ENCODE measurements around the gene FASTK.

The FASTK gene

GRCh38 chr7:151080522-151081169 is at the start of gene FASTK:
TSS of gene FASTK (minus strand) at chr7:151080809. CDS start at chr7:151080766, 43 bp downstream.
- peak; percentile 75 to 85 for DNase-seq

GRCh38 chr7:151129960-151130591 is 49.5 kb upstream of the FASTK start:
- no peak for DNase-seq

- DNase-seq: no peak
Observed at GRCh38 chr7:151129117-151129959, 48.7 kb upstream of the FASTK start.

GRCh38 chr7:151128716-151129115 is 48.1 kb upstream of the FASTK start:
- no peak for DNase-seq

DNA sequence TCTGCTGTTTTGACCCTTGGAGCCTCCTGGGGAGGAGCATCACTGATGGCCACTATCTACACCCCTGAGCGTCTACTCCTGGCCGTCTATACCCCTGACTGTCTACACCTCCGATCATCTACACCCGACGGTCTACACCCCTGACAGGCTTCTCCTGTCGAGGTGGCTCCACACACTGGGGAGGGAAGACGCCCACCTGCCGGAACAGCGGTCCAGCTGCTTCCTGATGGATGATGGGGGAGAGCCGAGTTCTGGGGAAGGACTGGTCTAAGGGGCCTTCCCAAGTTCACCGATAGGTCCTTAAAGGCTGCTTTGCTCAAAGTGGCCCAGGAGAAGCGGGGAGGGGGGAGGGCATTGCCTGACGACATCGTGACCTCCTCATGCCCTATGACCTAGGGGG is 47.5 kb upstream of the FASTK start:
- no peak for DNase-seq

GRCh38 chr7:151126491-151127137 is 46.0 kb upstream of the FASTK start:
- no peak for DNase-seq

GRCh38 chr7:151125846-151126481 is 45.4 kb upstream of the FASTK start:
- no peak for DNase-seq

- DNase-seq: no peak
Observed at GRCh38 chr7:151125470-151125845, 44.8 kb upstream of the FASTK start.

GRCh38 chr7:151124899-151125399 is 44.3 kb upstream of the FASTK start:
- DNase-seq: no peak

- DNase-seq: no peak
Observed at GRCh38 chr7:151124481-151124880, 43.9 kb upstream of the FASTK start.

- DNase-seq: peak; percentile 29 to 69
Observed at GRCh38 chr7:151123822-151124464, 43.3 kb upstream of the FASTK start.

- DNase-seq: no peak
Observed at GRCh38 chr7:151123158-151123821, 42.7 kb upstream of the FASTK start.

GRCh38 chr7:151122796-151123157 is 42.2 kb upstream of the FASTK start:
- DNase-seq: no peak

DNA sequence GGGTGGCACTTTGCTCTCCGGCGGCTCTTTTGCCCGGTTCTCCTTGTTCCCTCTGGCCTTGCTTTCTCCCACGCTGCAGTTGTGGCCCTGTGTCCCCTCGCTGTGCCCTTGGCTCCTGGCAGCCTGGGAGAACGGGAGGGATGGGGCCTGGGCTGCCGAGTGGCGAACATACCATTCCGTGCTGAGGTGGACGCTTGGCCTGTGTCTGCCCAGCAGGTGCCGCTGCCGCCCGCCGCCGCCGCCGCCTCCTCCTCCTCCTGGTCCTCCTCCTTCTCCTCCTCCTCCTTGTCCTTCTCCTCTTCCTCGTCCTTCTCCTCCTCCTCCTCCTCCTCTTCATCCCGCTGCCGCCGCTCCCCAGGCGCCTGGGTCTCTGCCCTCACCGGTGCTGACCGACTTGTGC is 41.7 kb upstream of the FASTK start:
- DNase-seq: no peak

DNA sequence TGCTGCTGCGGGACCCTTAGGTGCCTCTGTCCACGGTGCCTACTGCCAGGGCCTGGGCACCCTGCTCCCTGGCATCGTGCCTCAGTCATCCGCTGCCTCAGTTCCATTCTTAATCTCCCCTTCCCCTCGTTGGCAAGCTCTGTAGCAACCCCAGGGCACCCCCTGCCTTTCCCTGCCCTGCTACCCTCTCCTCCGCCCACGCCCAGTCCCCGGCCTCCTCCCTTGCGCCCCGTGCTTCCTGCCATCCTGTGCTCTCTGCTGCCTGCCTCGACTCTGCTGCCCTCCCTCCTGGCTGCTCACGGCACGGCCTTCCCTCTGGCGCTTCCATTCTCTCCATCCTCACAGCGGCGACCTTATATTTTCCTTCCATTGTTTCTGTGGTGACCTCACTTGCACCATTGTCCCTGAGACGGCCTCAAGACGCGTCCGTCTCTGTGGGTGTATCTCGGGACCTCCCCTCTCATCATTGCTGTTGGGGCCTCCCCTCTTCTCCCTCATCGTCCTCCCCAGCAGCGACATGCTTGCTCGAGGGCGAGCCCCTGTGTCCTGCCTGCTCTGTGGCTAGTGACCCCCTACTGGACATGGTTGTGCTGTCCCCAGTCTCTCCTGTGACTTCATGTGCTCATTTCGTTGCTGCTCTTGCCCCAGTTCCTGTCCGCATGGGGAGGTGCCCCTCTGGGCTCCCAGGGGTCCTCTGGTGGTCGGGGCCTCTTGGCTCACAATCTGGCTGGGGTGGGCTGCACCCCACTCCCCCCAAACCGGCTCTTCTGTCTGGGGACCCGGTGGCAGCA is 41.0 kb upstream of the FASTK start:
- DNase-seq: no peak

GRCh38 chr7:151120896-151121295 is 40.3 kb upstream of the FASTK start:
- DNase-seq: no peak

DNA sequence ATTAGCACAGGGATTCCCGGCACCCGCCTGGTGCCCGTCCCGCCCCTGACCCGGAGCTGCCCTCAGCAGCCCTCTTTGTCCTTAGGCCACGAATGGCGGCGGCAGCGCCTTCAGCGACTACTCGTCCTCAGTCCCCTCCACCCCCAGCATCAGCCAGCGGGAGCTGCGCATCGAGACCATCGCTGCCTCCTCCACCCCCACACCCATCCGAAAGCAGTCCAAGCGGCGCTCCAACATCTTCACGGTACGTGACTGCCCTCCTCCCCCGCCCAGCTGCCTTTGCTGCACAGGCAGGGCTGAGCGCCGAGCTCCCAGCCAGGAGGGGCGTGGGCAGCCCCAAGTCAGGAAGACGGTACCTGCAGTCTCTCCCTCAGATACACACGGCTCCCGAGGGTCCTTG is 39.3 kb upstream of the FASTK start:
- no peak for DNase-seq

- no peak for DNase-seq
Observed at GRCh38 chr7:151119055-151119415, 38.4 kb upstream of the FASTK start.

DNA sequence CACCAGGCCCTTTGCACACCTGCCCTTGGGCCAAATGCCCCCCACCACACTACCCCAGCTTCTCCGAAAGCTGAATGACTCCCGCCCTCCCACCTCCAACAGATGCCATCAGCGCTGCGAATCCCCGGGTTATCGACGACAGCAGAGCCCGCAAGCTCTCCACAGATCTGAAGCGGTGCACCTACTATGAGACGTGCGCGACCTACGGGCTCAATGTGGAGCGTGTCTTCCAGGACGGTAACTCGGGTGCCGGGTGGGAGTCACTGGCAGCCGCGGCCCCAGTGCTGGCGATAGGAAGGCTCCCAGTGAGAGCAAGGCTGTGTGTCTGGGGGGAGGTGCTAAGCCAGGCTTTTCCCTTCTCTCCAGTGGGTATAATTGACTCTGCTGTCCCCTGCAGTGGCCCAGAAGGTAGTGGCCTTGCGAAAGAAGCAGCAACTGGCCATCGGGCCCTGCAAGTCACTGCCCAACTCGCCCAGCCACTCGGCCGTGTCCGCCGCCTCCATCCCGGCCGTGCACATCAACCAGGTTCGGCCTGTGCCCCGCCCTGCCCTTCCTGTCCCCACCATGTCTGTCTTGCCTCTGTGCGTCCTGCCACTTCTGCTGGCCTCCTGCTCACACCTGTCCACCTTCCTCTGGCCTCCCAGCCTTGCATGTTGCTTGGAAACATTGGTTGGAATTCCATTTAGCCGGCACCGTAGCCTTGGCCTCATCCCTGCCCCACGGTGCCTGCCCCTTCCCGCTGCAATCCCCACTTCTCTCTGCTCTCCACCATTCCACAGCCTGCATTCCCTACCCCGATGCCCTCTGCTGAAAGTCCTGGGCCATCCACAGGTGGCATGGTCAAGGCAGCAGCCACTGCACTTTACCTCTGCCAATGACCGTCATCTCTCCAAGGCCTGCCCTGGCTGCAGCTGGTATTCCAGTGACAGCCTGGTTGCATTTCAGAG is 37.8 kb upstream of the FASTK start:
- DNase-seq: no peak

DNA sequence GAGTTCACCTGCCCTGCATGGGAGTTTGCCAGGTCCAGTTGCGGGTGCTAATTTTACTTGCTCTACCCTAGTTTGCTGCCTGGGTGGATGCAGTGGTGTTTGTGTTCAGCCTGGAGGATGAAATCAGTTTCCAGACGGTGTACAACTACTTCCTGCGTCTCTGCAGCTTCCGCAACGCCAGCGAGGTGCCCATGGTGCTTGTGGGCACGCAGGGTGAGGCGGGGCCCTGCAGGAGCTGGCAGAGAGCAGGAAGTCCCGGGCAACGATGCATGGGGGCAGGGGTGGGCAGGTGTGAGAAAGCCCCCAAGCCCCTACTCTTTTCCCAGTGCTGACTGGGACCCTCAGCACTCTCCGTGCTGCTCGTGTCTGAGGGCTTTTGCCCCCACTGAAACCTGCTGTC is 37.0 kb upstream of the FASTK start:
- no peak for DNase-seq
